T-cell (primary cell): Measurements from ENCODE around the gene NDUFB10. TPM values are rescaled to one million over a fixed set of nuclear protein-coding genes. Genes with fewer than 3 reads are reported as not detected.

Source experiments
- ATAC-seq, 4 experiments: fragments of 200-7000 bp in 3 of 4; fragments of 150-1000 bp in 1 of 4; cut with Tn5 transposase; replicated peaks in 1 of 4; 1 replicate in 3 of 4; 2 replicates in 1 of 4; pipeline ENCODE4 v1.10.0; 2021; ENCODE audit warnings: moderate library complexity in 3 of 4, mild to moderate bottlenecking in 2 of 4, moderate number of reproducible peaks in 1 of 4
- CTCF ChIA-PET, 2 donors: fragments of 300-600 bp; sonication (Branson Sonifier 250); formaldehyde crosslinking; loops; one replicate each; lab custom pipeline; 2022; ENCODE audit warnings: antibody characterized with exemption in 2 of 2; lab: Charles Lee
- POLR2A ChIA-PET, 2 donors: fragments of 300-600 bp; sonication (Branson Sonifier 250); formaldehyde crosslinking; loops; one replicate each; lab custom pipeline; 2022; ENCODE audit warnings: antibody characterized with exemption in 2 of 2; lab: Charles Lee
- DNase-seq, 35 experiments: peaks; one replicate each; pipeline versions ENCODE4 v3.0.0 to v3.0.0-alpha.2; 2013 to 2023
- H3K27ac ChIP-seq: one replicate; pipeline ENCODE4 v1.5.1; 2013; ENCODE audit warnings: low read length
- H3K27me3 ChIP-seq, 2 experiments: replicated peaks in 1 of 2; 1 replicate in 1 of 2; 2 replicates in 1 of 2; pipeline versions ENCODE4 v1.6.1 to v1.7.0; 2013; ENCODE audit warnings: low read length in 1 of 2, mixed read lengths in 1 of 2; ENCODE audit not compliant: control insufficient read depth in 2 of 2, insufficient read depth in 2 of 2; ENCODE audit errors: extremely low read depth in 1 of 2
- H3K36me3 ChIP-seq, 2 donors: 1 replicate in 1 of 2; 2 replicates in 1 of 2; pipeline versions ENCODE4 v1.6.1 to v1.7.0; 2013; ENCODE audit warnings: low read length in 1 of 2; ENCODE audit not compliant: control insufficient read depth in 2 of 2, insufficient read depth in 1 of 2; ENCODE audit errors: extremely low read depth in 1 of 2
- H3K4me1 ChIP-seq, 2 experiments: 1 replicate in 1 of 2; 2 replicates in 1 of 2; pipeline versions ENCODE4 v1.6.1 to v1.7.0; 2013; ENCODE audit warnings: low read length in 2 of 2, mixed read lengths in 1 of 2; ENCODE audit not compliant: insufficient read depth in 2 of 2, control insufficient read depth in 1 of 2; ENCODE audit errors: extremely low read depth in 1 of 2
- H3K4me3 ChIP-seq, 2 donors: 1 replicate in 1 of 2; 2 replicates in 1 of 2; pipeline versions ENCODE4 v1.5.1 to v1.7.0; 2013; ENCODE audit warnings: mild to moderate bottlenecking in 2 of 2, low read length in 1 of 2, moderate library complexity in 1 of 2; ENCODE audit not compliant: control insufficient read depth in 1 of 2; ENCODE audit errors: extremely low read depth in 1 of 2
- H3K9me3 ChIP-seq: 2 replicates; pipeline ENCODE4 v1.7.0; 2013
- H3K27ac Mint-ChIP-seq, 2 donors: one replicate each; pipeline ENCODE4 v1.8.0; 2020 to 2021; ENCODE audit warnings: mild to moderate bottlenecking in 2 of 2, mixed read lengths in 2 of 2
- H3K27me3 Mint-ChIP-seq, 2 donors: one replicate each; pipeline ENCODE4 v1.8.0; 2021 to 2022; ENCODE audit warnings: mixed read lengths in 2 of 2
- H3K36me3 Mint-ChIP-seq: one replicate; pipeline ENCODE4 v1.8.0; 2021; ENCODE audit warnings: mixed read lengths
- H3K4me1 Mint-ChIP-seq, 3 donors: one replicate each; pipeline ENCODE4 v1.8.0; 2020 to 2022; ENCODE audit warnings: mixed read lengths in 3 of 3, mild to moderate bottlenecking in 1 of 3
- H3K4me3 Mint-ChIP-seq, 3 donors: one replicate each; pipeline ENCODE4 v1.8.0; 2020 to 2022; ENCODE audit warnings: mild to moderate bottlenecking in 3 of 3, mixed read lengths in 3 of 3, moderate library complexity in 3 of 3
- H3K9me3 Mint-ChIP-seq, 3 donors: one replicate each; pipeline ENCODE4 v1.8.0; 2020 to 2022; ENCODE audit warnings: mixed read lengths in 3 of 3
- WGBS: methylation state at CpG from one replicate; pipeline ENCODE4 v1.1.5; 2013; ENCODE audit warnings: missing lambda C conversion rate; ENCODE audit not compliant: insufficient coverage; 5-methylcytosine and 5-hydroxymethylcytosine counted together
- total RNA-seq, 35 experiments: library from RNA in 6 of 35; stranded (reverse) in 6 of 35; fragments of 120-200 nt in 1 of 35; gene quantifications; one replicate each; pipeline versions ENCODE4 v1.2.1 to v1.2.4 and lab custom pipeline; 2013 to 2026

The NDUFB10 gene
- total RNA-seq (10 to 100 TPM; 46.3 to 96.5 (median 84.4) TPM), total RNA-seq (lab: John Stamatoyannopoulos, UW) (6.6 to 52.8 (median 27.4) reads per million in 29 experiments)
- total RNA-seq (2013) = 71.8 TPM

DNA sequence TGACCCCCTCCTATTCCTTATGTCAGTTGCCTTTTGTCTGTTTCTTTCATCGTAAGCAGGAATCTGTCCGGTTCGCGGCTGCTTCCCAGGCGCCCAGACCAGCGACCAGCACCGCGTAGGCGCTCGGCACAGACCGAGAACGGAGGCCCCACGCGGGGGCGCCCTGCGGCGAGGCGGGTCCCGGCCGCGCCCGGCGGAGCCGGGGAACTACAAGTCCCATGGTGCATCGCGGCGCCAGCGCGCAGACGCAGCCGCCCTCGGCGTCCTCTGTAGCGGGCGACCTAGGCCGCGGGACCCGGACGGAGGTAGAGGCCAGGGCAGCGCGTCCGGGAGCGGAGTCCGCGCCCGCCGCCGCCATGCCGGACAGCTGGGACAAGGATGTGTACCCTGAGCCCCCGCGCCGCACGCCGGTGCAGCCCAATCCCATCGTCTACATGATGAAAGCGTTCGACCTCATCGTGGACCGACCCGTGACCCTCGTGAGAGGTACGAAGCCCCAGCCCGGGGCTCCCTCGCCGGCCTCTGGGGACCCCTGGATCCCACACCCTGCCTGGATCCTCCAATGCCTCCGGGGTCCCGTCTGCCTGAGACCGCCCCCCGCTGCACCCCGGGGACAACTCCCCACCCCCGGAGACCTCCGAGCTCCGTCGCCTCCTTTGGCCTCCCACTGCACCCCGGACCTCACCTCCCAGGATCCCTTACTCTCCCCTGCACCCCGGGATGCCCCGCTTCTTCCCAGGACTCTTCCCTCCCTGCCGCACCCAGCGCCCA is at the start of gene NDUFB10:
TSS of gene NDUFB10 (plus strand) at position 270 of the 771 bp plus-strand sequence. CDS start at position 357, 87 bp downstream.
- peak; percentile 68 to 95 (median 84) for DNase-seq
- Mint-ChIP-seq H3K36me3 (peaks cover 21% of the 10 kb centered on the region), H3K27ac (peak within 1 kb of the TSS; percentile 93), H3K9me3 (no peaks in the 10 kb centered on the region), H3K4me3 (peak within 1 kb of the TSS; percentile 90 to 91 (median 91)), H3K27me3 (no peaks in the 10 kb centered on the region), H3K4me1 (peaks cover 32 to 46% (median 43%) of the 10 kb centered on the region in 3 donors)
- ChIA-PET POLR2A (no interaction called here), CTCF (interaction anchor here in 1 of 2 donors (1.2 kb wide), 1 partner anchor 12 kb away, joined by 4 read pairs; the partner anchor contains the start of gene TBL3)
- Histone ChIP-seq H3K9me3 (no peaks in the 10 kb centered on the region), H3K36me3 (peaks cover 7 to 26% of the 10 kb centered on the region in 2 donors), H3K4me1 (peaks cover 12 to 55% of the 10 kb centered on the region in 2 experiments), H3K4me3 (peak within 1 kb of the TSS; percentile 64 to 90), H3K27me3 (peaks cover 0 to 5% of the 10 kb centered on the region in 2 experiments), H3K27ac (peak within 1 kb of the TSS; percentile 70)
- under 1% methylated on average over 79 of the region's 79 CpGs for WGBS
- ATAC-seq = peak; percentile 83 to 93 (median 88)

DNA sequence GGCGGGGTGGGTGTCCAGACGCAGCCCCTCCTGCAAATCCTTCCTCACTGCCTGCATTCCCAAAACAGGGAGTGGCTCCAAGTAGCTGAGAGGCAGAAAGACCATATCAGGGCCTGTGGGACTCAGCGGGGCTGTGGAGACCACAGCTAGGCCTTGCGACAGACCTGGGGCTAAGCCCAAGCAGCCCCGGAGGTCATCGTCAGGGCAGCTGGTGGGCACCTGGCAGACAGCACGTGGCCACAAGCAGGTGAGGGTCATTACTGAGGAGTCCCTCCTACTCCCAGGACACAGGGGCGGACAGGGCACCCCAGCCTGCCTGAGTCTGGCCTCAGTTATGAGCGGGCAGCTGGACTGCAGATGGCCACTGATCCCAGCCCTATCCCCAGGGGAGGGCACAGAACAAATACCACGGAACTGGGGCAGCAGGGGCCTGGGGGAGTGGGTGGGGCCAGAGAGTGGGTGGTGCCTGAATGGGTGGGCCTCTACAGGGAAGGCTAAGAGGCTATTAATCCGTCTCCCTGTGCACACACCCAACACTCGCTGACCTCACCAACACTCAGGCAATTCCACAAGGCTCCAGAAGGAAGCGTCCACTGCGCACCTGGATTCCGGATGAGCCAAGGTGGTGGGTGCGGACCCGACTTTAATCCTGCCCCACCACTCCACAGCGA is 49.6 kb upstream of the NDUFB10 start:
- no peak overlapping the region for H3K27ac ChIP-seq
- Mint-ChIP-seq H3K4me1 (no peaks in the 10 kb centered on the region), H3K27ac (no peak overlapping the region), H3K9me3 (no peaks in the 10 kb centered on the region), H3K27me3 (peaks cover 5 to 24% of the 10 kb centered on the region in 2 donors), H3K4me3 (no peak overlapping the region), H3K36me3 (no peaks in the 10 kb centered on the region)
- peaks cover 0 to 59% of the 10 kb centered on the region in 2 experiments for H3K27me3 ChIP-seq
- no peak for DNase-seq
- H3K36me3 ChIP-seq = no peaks in the 10 kb centered on the region
- POLR2A ChIA-PET = no interaction called here
- ATAC-seq = no peak
- CTCF ChIA-PET = no interaction called here
- H3K9me3 ChIP-seq = no peaks in the 10 kb centered on the region
- no peaks in the 10 kb centered on the region for H3K4me1 ChIP-seq
- H3K4me3 ChIP-seq = no peak overlapping the region
- 87% methylated on average over 12 of the region's 18 CpGs for WGBS

DNA sequence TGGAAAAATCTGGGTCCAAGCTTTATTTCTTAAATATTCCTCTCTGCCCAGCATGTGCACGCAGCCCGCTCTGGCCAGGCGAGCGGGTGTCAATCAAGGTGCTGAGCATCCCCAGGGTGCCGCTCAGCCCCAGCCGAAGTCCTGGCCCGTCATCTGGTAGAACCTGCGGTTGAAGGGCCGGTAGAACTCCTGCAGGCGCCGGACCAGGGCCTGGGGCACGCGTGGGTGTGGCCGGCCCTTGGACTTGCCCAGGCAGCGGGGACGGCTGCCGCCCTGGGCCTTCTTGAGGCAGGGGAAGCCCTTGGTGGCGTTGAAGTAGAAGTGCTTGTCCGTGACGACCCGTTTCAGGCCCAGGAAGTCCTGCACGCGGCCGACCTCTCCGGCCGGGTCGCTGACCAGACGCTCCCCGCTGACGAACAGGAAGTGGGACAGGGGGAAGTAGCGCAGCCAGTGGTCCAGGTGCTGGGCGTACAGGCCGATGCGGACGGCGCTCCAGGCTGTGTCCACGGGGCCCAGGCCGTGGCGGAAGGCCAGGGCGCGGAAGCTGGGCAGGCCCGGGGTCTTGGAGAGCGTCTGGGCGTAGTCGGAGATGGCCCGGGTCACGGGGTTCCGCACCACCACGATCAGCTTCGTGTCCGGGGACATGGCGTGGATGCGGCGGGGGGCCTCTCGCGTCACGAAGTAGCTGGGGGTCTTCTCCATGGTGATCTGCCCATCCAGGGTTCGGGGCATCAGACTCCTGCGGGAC is 47.7 kb upstream of the NDUFB10 start:
- H3K27ac ChIP-seq = no peak overlapping the region
- 89% methylated on average over 49 of the region's 59 CpGs for WGBS
- no peaks in the 10 kb centered on the region for H3K9me3 ChIP-seq
- no peak overlapping the region for H3K27ac Mint-ChIP-seq
- H3K9me3 Mint-ChIP-seq = no peaks in the 10 kb centered on the region
- no peak overlapping the region for H3K4me3 Mint-ChIP-seq
- ATAC-seq = no peak
- H3K4me1 ChIP-seq = no peaks in the 10 kb centered on the region
- H3K4me3 ChIP-seq = no peak overlapping the region
- POLR2A ChIA-PET = no interaction called here
- H3K27me3 ChIP-seq = peaks cover 4 to 67% of the 10 kb centered on the region in 2 experiments
- DNase-seq = no peak
- peaks cover 23 to 39% of the 10 kb centered on the region in 2 donors for H3K27me3 Mint-ChIP-seq
- no peaks in the 10 kb centered on the region for H3K4me1 Mint-ChIP-seq
- H3K36me3 Mint-ChIP-seq = no peaks in the 10 kb centered on the region
- H3K36me3 ChIP-seq = no peaks in the 10 kb centered on the region
- CTCF ChIA-PET = interaction anchor here in 1 of 2 donors (0.6 to 0.7 kb wide), 2 partner anchors 46 to 1331 kb away, joined by 5 to 7 read pairs; no protein-coding TSS in a partner anchor

DNA sequence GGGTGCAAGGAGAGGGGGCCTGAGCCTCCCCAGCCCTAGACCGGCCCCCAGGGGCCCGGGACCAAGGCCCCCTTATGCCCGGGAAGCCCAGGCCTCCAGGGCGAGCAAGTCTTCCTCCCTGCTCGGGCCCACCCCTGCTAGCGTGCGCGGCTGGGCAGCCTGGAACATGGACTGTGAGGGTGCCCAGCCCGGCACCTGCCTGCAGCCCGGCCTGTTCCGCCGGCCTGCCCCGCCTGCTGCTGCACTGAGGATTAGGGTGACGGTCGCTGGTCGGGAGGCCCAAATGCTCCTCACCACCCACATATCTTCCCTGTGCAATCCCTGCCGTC is 47.2 kb upstream of the NDUFB10 start:
- H3K9me3 ChIP-seq = no peaks in the 10 kb centered on the region
- POLR2A ChIA-PET = no interaction called here
- H3K27ac Mint-ChIP-seq = no peak overlapping the region
- no peak overlapping the region for H3K4me3 ChIP-seq
- no peaks in the 10 kb centered on the region for H3K9me3 Mint-ChIP-seq
- H3K4me1 Mint-ChIP-seq = peaks cover 0 to 3% (median 0%) of the 10 kb centered on the region in 3 donors
- CTCF ChIA-PET = no interaction called here
- H3K36me3 ChIP-seq = no peaks in the 10 kb centered on the region
- no peak overlapping the region for H3K27ac ChIP-seq
- no peaks in the 10 kb centered on the region for H3K36me3 Mint-ChIP-seq
- ATAC-seq (no peak), DNase-seq (no peak)
- H3K4me3 Mint-ChIP-seq = no peak overlapping the region
- no peaks in the 10 kb centered on the region for H3K4me1 ChIP-seq
- H3K27me3 ChIP-seq = peaks cover 9 to 67% of the 10 kb centered on the region in 2 experiments
- 81% methylated on average over 12 of the region's 17 CpGs for WGBS
- H3K27me3 Mint-ChIP-seq = peaks cover 28 to 41% of the 10 kb centered on the region in 2 donors

DNA sequence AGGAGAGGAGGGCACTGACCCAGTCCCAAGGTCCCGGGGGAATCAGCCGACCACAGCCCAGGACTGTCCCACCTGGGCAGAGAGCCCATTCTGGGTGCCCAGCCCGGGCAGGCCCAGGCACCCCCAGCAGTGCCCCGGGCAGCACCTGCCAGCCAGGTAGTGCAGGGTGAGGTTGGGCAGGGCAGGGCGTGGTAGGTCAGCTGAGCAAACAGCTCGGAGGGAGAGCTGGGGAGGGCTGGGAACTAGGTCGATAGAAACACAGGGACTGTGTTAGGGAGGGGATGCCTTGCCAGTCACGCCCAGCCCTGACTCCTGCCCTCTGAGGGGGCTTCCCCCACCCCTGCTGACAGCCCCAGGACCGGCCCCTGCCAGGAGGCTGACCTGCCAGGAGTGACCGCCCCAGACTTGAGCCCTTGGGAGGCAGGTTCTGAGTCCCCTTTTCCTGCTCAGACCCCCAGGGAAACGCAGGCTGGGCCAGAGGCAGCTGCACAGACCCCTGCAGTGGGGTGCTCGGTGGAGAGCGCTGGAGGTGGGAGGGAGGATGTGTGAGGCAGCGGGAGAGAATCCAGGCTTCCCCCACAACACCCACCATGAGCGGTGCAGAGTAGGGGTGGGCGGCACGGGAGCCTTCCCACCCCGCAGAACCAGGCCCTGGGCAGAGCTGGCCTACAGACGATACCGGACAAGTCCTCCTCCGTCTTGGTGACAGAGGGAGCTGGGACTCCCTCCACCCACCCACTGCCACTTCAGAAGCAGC is 45.8 kb upstream of the NDUFB10 start:
- no peaks in the 10 kb centered on the region for H3K36me3 ChIP-seq
- Mint-ChIP-seq H3K27me3 (peaks cover 28 to 41% of the 10 kb centered on the region in 2 donors), H3K36me3 (no peaks in the 10 kb centered on the region), H3K4me1 (peaks cover 0 to 3% (median 0%) of the 10 kb centered on the region in 3 donors), H3K4me3 (no peak overlapping the region), H3K27ac (no peak overlapping the region), H3K9me3 (no peaks in the 10 kb centered on the region)
- no peak for DNase-seq
- 68% methylated on average over 12 of the region's 21 CpGs for WGBS
- peaks cover 9 to 62% of the 10 kb centered on the region in 2 experiments for H3K27me3 ChIP-seq
- no peak overlapping the region for H3K4me3 ChIP-seq
- peak in 1 of 4 experiments; percentile 13 for ATAC-seq
- H3K27ac ChIP-seq = no peak overlapping the region
- ChIA-PET CTCF (no interaction called here), POLR2A (no interaction called here)
- no peaks in the 10 kb centered on the region for H3K9me3 ChIP-seq
- H3K4me1 ChIP-seq = peaks cover 0 to 1% of the 10 kb centered on the region in 2 experiments
